ENCODE data around the gene S100A14. TPM values are rescaled to one million over a fixed set of nuclear protein-coding genes. Genes with fewer than 3 reads are reported as not detected.

Gene S100A14
- total RNA-seq, 1 experiment from 2014 or later: 332 TPM

DNA sequence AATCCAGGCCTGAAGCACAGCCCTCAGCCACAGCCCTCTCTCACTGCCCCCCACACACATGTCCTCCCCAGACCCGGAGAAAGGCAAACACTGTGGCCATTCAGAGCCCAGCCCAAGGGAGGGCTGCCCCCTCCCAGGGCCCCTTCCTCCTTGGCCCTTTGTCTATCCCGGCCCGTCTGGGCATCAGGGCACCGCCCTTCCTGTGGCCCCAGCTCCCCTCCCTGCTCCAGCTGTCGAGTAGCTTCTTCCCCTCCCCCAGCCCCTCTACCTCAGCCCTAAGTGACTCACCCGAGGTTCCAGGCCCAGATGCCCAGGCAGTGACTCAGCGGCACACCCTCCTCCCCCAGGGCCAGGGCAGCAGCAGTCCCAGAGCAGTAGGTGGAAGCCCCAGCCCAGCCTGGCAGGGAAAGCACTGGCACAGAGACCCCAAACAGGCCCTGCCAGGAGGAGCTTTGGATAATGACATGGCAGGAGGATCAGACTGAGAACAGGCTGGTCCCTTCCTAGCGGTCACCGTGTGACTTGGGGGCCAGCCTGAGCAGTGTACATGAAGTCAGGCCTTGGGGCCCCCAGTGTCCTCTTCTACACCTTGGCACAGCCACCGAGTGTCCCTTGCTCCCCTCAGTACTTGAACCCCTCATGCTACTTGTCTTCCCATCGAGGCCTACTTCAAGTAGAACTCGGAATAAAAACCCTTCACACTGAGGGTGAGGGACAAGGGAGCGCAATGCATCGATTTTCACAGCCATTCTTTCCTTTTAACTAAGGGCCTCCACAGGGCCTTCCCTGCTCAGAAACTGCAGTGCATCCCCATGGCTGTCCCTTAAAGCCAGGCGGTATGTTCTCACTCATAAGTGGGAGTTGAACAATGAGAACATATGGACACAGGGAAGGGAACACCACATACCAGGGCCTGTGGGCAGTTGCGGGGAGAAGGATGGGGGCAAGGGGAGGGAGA lies 49.4 kb downstream of the S100A14 start:
- ChIA-PET CTCF (interaction anchor here (0.7 to 11.5 kb wide), 13 partner anchors 20 to 380 kb away, joined by 3 to 221 read pairs (median 4); partner anchors contain the start of genes DENND4B, S100A13, S100A14 and S100A16), POLR2A (interaction anchor here (0.6 to 24.9 kb wide), 36 partner anchors 9 to 1531 kb away, joined by 3 to 2106 read pairs (median 5); partner anchors contain the start of genes CHTOP, CREB3L4, ILF2 and JTB)
- H3K36me3 Mint-ChIP-seq (ENCODE audit: insufficient read depth, unreplicated experiment): peaks cover 26% of the 10 kb centered on the region
- intact Hi-C loops (cut with micrococcal nuclease): no loop called here
- H3K9me3 Mint-ChIP-seq (ENCODE audit: unreplicated experiment): no peaks in the 10 kb centered on the region
- H3K4me1 Mint-ChIP-seq (ENCODE audit: insufficient read depth, unreplicated experiment): peaks cover 65% of the 10 kb centered on the region
- H3K4me3 Mint-ChIP-seq (ENCODE audit: unreplicated experiment): peak overlapping the region; percentile 67
- no peaks in the 10 kb centered on the region for H3K27me3 Mint-ChIP-seq (ENCODE audit: insufficient read depth, unreplicated experiment)
- TF ChIP-seq, protein P1, sequence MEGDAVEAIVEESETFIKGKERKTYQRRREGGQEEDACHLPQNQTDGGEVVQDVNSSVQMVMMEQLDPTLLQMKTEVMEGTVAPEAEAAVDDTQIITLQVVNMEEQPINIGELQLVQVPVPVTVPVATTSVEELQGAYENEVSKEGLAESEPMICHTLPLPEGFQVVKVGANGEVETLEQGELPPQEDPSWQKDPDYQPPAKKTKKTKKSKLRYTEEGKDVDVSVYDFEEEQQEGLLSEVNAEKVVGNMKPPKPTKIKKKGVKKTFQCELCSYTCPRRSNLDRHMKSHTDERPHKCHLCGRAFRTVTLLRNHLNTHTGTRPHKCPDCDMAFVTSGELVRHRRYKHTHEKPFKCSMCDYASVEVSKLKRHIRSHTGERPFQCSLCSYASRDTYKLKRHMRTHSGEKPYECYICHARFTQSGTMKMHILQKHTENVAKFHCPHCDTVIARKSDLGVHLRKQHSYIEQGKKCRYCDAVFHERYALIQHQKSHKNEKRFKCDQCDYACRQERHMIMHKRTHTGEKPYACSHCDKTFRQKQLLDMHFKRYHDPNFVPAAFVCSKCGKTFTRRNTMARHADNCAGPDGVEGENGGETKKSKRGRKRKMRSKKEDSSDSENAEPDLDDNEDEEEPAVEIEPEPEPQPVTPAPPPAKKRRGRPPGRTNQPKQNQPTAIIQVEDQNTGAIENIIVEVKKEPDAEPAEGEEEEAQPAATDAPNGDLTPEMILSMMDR (IDR thresholded peaks at IDR 0.05; ENCODE audit: unreplicated experiment): no peak
- peak; percentile 100 for DNase-seq (ENCODE audit: unreplicated experiment)
- H3K27ac Mint-ChIP-seq (ENCODE audit: low read depth, unreplicated experiment): peak overlapping the region; percentile 92
- BruUV-seq (replicated peaks): TSS peak; percentile 59

DNA sequence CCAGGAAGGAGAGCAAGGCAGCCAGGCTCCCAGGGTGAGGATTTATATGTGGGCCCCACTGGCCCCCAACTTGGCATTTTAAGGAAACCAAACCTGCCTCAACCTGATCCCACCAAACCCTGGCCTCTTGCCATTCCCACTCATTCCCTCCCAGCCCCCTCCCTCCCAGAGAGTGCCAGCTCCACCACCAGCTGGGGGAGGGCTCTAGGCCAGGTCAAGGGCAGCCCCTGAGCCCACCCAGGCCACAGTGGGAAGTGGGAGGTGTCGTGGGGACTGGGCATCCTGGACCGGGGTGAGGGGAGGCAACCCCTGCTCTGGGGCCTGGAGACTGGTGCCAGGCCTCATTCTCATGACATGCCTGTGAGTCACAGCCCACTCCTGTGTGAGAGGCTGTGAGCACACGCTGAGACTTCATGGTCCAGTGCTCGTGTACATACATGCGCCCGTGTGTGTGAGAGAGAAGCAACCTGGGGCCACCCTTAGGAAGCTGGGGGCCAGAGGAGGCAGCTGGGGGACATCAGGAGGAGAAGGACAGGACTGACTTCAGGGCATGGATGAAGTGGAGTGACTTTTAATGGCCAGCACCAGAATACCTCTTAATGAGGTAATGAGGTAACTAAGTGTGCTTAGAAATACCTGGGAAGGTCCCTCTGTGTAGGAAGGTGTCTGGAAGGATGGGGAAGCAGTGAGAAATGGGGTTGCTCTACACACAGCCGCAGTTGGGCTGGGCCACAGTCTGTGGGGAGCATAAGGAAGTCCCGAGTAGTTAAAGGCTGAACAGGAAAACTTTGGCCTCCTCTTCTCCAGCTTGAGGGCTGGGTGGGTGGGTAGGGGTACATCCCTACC lies 50.4 kb downstream of the S100A14 start, which contains the start of gene S100A2:
TSS of gene S100A2 (minus strand) at position 316 of the 846 bp plus-strand sequence. CDS start 1,967 bp downstream, outside the sequence.
- H3K27me3 Mint-ChIP-seq (ENCODE audit: insufficient read depth, unreplicated experiment): no peaks in the 10 kb centered on the region
- H3K4me1 Mint-ChIP-seq (ENCODE audit: insufficient read depth, unreplicated experiment): peaks cover 66% of the 10 kb centered on the region
- CTCF ChIA-PET: interaction anchor here (0.7 to 11.5 kb wide), 15 partner anchors 13 to 381 kb away, joined by 3 to 221 read pairs (median 5); partner anchors contain the start of genes DENND4B, S100A13, S100A14 and S100A16
- peak within 1 kb of the TSS; percentile 67 for H3K4me3 Mint-ChIP-seq (ENCODE audit: unreplicated experiment)
- intact Hi-C loops (cut with micrococcal nuclease): loop anchor here (2.0 kb wide), 1 partner anchor 17 kb away; the partner anchor contains the start of gene S100A3
- no TSS peak for BruUV-seq (replicated peaks)
- H3K27ac Mint-ChIP-seq (ENCODE audit: low read depth, unreplicated experiment): peak within 1 kb of the TSS; percentile 92
- peak; percentile 99 for DNase-seq (ENCODE audit: unreplicated experiment)
- no peaks in the 10 kb centered on the region for H3K9me3 Mint-ChIP-seq (ENCODE audit: unreplicated experiment)
- H3K36me3 Mint-ChIP-seq (ENCODE audit: insufficient read depth, unreplicated experiment): peaks cover 35% of the 10 kb centered on the region
- POLR2A ChIA-PET: interaction anchor here (0.6 to 24.9 kb wide), 40 partner anchors 8 to 1572 kb away, joined by 3 to 2106 read pairs (median 5); partner anchors contain the start of genes CHTOP, CREB3L4, ILF2 and JTB
- TF ChIP-seq, protein P1 (IDR thresholded peaks at IDR 0.05; ENCODE audit: unreplicated experiment): no peak

Other genes with a start within 250 kb of the S100A14 start
- gene S100A12, start 240.7 kb downstream of the S100A14 start, total RNA-seq (2022): not detected in 2 replicates
- gene S100A8, start 225.3 kb downstream of the S100A14 start, total RNA-seq (2022): 46.9 and 80.4 TPM in 2 replicates
- not detected in 2 replicates for gene S100A7A, start 199.8 kb downstream of the S100A14 start, total RNA-seq (2022)
- gene S100A7, start 155.7 kb downstream of the S100A14 start, total RNA-seq (2022): not detected in 2 replicates
- 2,571 and 2,904 TPM in 2 replicates for gene S100A6, start 80.3 kb downstream of the S100A14 start, total RNA-seq (2022)
- gene S100A5, start 75.4 kb downstream of the S100A14 start, total RNA-seq (2022): not detected in 2 replicates
- 27.2 and 60.7 TPM in 2 replicates for gene S100A4, start 70.5 kb downstream of the S100A14 start, total RNA-seq (2022)
- gene S100A3, start 67.1 kb downstream of the S100A14 start, total RNA-seq (2022): 85.7 and 90.0 TPM in 2 replicates
- gene S100A2, start 50.5 kb downstream of the S100A14 start, total RNA-seq (2022): 5,064 and 5,163 TPM in 2 replicates
- gene S100A16, start 3.2 kb downstream of the S100A14 start, total RNA-seq (2022): 1,014 and 1,213 TPM in 2 replicates
- 210 and 236 TPM in 2 replicates for gene S100A13, start 11.2 kb upstream of the S100A14 start, total RNA-seq (2022)
- gene S100A1, start 12.1 kb upstream of the S100A14 start, total RNA-seq (2022): 0.74 TPM in 1 of 2 replicates, not detected in the other
- gene CHTOP, start 17.7 kb upstream of the S100A14 start, total RNA-seq (2022): 147 and 156 TPM in 2 replicates
- 55.9 and 63.7 TPM in 2 replicates for gene SNAPIN, start 42.4 kb upstream of the S100A14 start, total RNA-seq (2022)
- 348 and 374 TPM in 2 replicates for gene ILF2, start 54.7 kb upstream of the S100A14 start, total RNA-seq (2022)
- not detected in 2 replicates for gene NPR1, start 62.4 kb upstream of the S100A14 start, total RNA-seq (2022)
- gene INTS3, start 111.7 kb upstream of the S100A14 start, total RNA-seq (2022): 68.7 and 88.3 TPM in 2 replicates
- gene SLC27A3, start 159.1 kb upstream of the S100A14 start, total RNA-seq (2022): 11.1 and 12.8 TPM in 2 replicates